GM12878 (cell line): ENCODE results near the gene TKT. TPM values are rescaled to one million over a fixed set of nuclear protein-coding genes. Genes with fewer than 3 reads are reported as not detected.

Experiments
- CHD4 ChIP-seq: fragments of 200-600 bp; sonication (generic); IDR thresholded peaks from 2 replicates; pipeline ENCODE4 v1.6.1; 2016; ENCODE audit warnings: mild to moderate bottlenecking
- CREM ChIP-seq: IDR thresholded peaks from 2 replicates; pipeline ENCODE4 v1.6.1; 2014; ENCODE audit warnings: antibody characterized with exemption, low read depth
- CTCF ChIP-seq, 3 experiments: IDR thresholded peaks in 2 of 3; conservative IDR thresholded peaks in 1 of 3; 2 replicates each; pipeline ENCODE4 v1.5.1; 2011; ENCODE audit warnings: low read depth in 3 of 3, low read length in 3 of 3, mild to moderate bottlenecking in 3 of 3, control low read depth in 2 of 3, moderate library complexity in 2 of 3, inconsistent platforms in 1 of 3, mixed read lengths in 1 of 3; ENCODE audit not compliant: control insufficient read depth in 2 of 3, insufficient read depth in 1 of 3; ENCODE audit errors: extremely low read depth in 1 of 3
- EGR1 ChIP-seq, 2 experiments: IDR thresholded peaks; 1 replicate in 1 of 2; 2 replicates in 1 of 2; pipeline ENCODE4 v1.6.1; 2011 to 2012; ENCODE audit warnings: low read depth in 2 of 2, low read length in 2 of 2, borderline replicate concordance in 1 of 2, mild to moderate bottlenecking in 1 of 2, moderate library complexity in 1 of 2
- MTA2 ChIP-seq: fragments of 450-650 bp; IDR thresholded peaks from 2 replicates; pipeline ENCODE4 v1.6.1; 2016; ENCODE audit warnings: low read depth, mild to moderate bottlenecking, moderate library complexity
- NFIC ChIP-seq: IDR thresholded peaks from 2 replicates; pipeline ENCODE4 v1.6.1; 2012; ENCODE audit warnings: low read depth, mild to moderate bottlenecking, inconsistent platforms, low read length, moderate library complexity
- NFYB ChIP-seq: IDR thresholded peaks from 2 replicates; pipeline ENCODE4 v1.6.1; 2011; ENCODE audit warnings: low read depth, mild to moderate bottlenecking, low read length, improper control_type of control experiment, moderate library complexity; ENCODE audit not compliant: insufficient read depth
- NR2F1 ChIP-seq: fragments of 450-650 bp; conservative IDR thresholded peaks from 2 replicates; pipeline ENCODE4 v1.6.1; 2017; ENCODE audit warnings: mild to moderate bottlenecking
- POLR2AphosphoS5 ChIP-seq: IDR thresholded peaks from 2 replicates; pipeline ENCODE4 v1.6.1; 2011; ENCODE audit warnings: mild to moderate bottlenecking, low read length, inconsistent platforms
- RBBP5 ChIP-seq: fragments of 200-600 bp; sonication (generic); conservative IDR thresholded peaks from 2 replicates; pipeline ENCODE4 v1.6.1; 2016
- RCOR1 ChIP-seq: conservative IDR thresholded peaks from 2 replicates; pipeline ENCODE4 v1.6.1; 2012; ENCODE audit warnings: low read depth, low read length, improper control_type of control experiment
- REST ChIP-seq: IDR thresholded peaks from 2 replicates; pipeline ENCODE4 v1.6.1; 2012; ENCODE audit warnings: mild to moderate bottlenecking, low read depth, low read length
- SKIL ChIP-seq: fragments of 450-650 bp; IDR thresholded peaks from 2 replicates; pipeline ENCODE4 v1.6.1; 2017; ENCODE audit warnings: mild to moderate bottlenecking, low read depth, inconsistent platforms; ENCODE audit not compliant: poor library complexity, severe bottlenecking
- TARDBP ChIP-seq: IDR thresholded peaks from 2 replicates; pipeline ENCODE4 v1.6.1; 2016; ENCODE audit warnings: borderline replicate concordance
- USF2 ChIP-seq: IDR thresholded peaks from 2 replicates; pipeline ENCODE4 v1.6.1; 2011; ENCODE audit warnings: low read depth, low read length, improper control_type of control experiment, borderline replicate concordance
- ZNF24 ChIP-seq: fragments of 450-650 bp; IDR thresholded peaks from 2 replicates; pipeline ENCODE4 v1.6.1; 2017; ENCODE audit warnings: antibody characterized with exemption, mild to moderate bottlenecking
- polyA plus RNA-seq, 11 experiments: library from polyadenylated mRNA; depleted of rRNA in 4 of 11; unstranded in 6 of 11; stranded (reverse) in 5 of 11; fragments of >200 nt; fragmentation: Nextera tagmentation in 4 of 11; fragmentation: Illumina TruSeq in 1 of 11; extraction: Ambion mirVana in 4 of 11; extraction: Trizol in 1 of 11; gene quantifications; 1 replicate in 1 of 11; 2 replicates in 10 of 11; pipeline versions ENCODE4 v1.2.1 to v1.2.3, GENCODE V29; 2011 to 2016; ENCODE audit warnings: inconsistent platforms in 2 of 11, missing spikeins in 2 of 11, low read depth in 1 of 11
- total RNA-seq, 4 experiments: library from RNA; depleted of rRNA in 3 of 4; stranded (reverse); fragments of >200 nt in 3 of 4; fragmentation: Illumina TruSeq in 1 of 4; extraction: Trizol in 1 of 4; gene quantifications; 2 replicates each; pipeline versions ENCODE4 v1.2.1 to v1.2.3, GENCODE V29; 2013 to 2021
- TF ChIP-seq, protein P1 (sequence below): fragments of 150-350 bp; IDR thresholded peaks from 2 replicates; pipeline ENCODE4 v1.6.1; 2016; ENCODE audit warnings: low read depth, low read length

The TKT gene
- total and polyA plus RNA-seq, 10 of the 15 experiments (the other 5 are each of a cell fraction or from before 2014, with no cell fraction given) = 56.4 to 385 (median 143) TPM

- TF ChIP-seq POLR2AphosphoS5 (no peak; the same call in none of the 2 replicates), RBBP5 (no peak), TARDBP (0 out of 2 replicates have a peak, but pooled peaks have one; percentile 8), CTCF (IDR thresholded peaks at IDR 0.05 in 2 of 3, conservative IDR thresholded peaks at IDR 0.05 in 1 of 3; ENCODE audit: control insufficient read depth in 2 of 3, extremely low read depth in 1 of 3, insufficient read depth in 1 of 3, low read depth in 3 of 3, low read length in 3 of 3) (no peak), CREM (peak; percentile 70; the same call in 1 of the 2 replicates), SKIL (peak; percentile 73), USF2 (no peak), EGR1 (IDR thresholded peaks at IDR 0.05; ENCODE audit: borderline replicate concordance in 1 of 2, low read depth in 2 of 2, low read length in 2 of 2) (peak; percentile 7 to 82; a peak in 2 of 3 replicates), NFIC (peak; percentile 74; the same call in 1 of the 2 replicates), NFYB (no peak), NR2F1 (no peak), REST (no peak), RCOR1 (peak; percentile 91), MTA2 (peak; percentile 75), CHD4 (no peak), ZNF24 (no peak)
- TF ChIP-seq, protein P1, sequence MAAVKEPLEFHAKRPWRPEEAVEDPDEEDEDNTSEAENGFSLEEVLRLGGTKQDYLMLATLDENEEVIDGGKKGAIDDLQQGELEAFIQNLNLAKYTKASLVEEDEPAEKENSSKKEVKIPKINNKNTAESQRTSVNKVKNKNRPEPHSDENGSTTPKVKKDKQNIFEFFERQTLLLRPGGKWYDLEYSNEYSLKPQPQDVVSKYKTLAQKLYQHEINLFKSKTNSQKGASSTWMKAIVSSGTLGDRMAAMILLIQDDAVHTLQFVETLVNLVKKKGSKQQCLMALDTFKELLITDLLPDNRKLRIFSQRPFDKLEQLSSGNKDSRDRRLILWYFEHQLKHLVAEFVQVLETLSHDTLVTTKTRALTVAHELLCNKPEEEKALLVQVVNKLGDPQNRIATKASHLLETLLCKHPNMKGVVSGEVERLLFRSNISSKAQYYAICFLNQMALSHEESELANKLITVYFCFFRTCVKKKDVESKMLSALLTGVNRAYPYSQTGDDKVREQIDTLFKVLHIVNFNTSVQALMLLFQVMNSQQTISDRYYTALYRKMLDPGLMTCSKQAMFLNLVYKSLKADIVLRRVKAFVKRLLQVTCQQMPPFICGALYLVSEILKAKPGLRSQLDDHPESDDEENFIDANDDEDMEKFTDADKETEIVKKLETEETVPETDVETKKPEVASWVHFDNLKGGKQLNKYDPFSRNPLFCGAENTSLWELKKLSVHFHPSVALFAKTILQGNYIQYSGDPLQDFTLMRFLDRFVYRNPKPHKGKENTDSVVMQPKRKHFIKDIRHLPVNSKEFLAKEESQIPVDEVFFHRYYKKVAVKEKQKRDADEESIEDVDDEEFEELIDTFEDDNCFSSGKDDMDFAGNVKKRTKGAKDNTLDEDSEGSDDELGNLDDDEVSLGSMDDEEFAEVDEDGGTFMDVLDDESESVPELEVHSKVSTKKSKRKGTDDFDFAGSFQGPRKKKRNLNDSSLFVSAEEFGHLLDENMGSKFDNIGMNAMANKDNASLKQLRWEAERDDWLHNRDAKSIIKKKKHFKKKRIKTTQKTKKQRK = no peak
These were observed 75.4 kb downstream of the TKT start (continued) for GRCh38 chr3:53180305-53181023.
